ENCODE data around the gene PDGFA. TPM values are rescaled to one million over a fixed set of nuclear protein-coding genes. Genes with fewer than 3 reads are reported as not detected.

Gene PDGFA
- total and polyA plus RNA-seq, 11 donors, result 11.8 to 50.9 (median 20.3) TPM

DNA sequence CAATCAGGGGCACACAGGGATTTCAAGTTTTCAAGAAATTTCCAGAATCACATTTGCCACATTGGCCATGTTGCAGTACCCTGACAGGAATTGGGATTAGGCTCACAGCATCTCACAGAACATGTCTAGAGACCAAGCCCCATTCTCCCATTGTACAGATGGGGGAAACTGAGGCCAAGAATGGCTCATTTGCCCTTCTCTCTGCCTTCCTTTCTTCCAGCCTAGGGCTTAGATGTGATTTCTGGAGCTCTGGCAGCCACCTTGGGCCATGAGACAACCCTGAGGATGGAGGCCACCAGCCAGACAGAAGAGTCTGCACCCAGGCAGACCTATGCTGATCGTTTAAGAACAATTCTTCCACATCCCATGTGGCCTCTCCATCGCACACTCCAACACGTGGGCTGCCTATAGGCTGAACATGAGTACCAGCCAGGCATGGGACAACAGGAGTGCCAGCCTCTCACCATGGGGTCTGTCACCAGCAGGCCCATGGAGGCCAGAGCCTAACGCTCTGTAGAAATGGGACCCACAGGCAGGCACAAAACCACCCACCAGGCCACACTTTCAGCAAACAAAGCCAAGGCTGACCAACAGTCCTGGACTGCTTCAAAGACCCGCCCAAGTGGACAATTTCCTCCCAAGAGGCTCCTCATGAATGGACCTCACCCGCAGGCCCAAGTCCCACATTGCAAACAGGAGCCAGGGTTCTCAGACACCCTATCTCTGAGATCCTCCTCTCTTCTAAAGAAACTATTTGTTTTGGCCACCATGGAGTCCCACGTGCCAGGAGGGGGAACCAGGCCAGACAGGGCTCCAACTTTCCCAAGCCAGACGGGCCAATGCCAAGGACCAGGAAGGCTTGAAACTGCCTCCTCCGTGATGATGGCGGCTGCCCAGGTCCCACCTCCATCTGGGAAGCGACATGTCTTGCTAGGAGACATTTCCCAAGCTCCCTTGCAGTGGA, 20.7 kb downstream of the PDGFA start:
- H3K36me3 ChIP-seq, result peaks cover 0 to 62% (median 39%) of the 10 kb centered on the region in 9 donors
- no peaks in the 10 kb centered on the region for H3K27me3 ChIP-seq
- DNase-seq (peak in 3 of 5 donors; percentile 39 to 51 (median 41)), ATAC-seq (peak in 2 of 4 donors; percentile 3 to 23)
- TF ChIP-seq, protein P1, sequence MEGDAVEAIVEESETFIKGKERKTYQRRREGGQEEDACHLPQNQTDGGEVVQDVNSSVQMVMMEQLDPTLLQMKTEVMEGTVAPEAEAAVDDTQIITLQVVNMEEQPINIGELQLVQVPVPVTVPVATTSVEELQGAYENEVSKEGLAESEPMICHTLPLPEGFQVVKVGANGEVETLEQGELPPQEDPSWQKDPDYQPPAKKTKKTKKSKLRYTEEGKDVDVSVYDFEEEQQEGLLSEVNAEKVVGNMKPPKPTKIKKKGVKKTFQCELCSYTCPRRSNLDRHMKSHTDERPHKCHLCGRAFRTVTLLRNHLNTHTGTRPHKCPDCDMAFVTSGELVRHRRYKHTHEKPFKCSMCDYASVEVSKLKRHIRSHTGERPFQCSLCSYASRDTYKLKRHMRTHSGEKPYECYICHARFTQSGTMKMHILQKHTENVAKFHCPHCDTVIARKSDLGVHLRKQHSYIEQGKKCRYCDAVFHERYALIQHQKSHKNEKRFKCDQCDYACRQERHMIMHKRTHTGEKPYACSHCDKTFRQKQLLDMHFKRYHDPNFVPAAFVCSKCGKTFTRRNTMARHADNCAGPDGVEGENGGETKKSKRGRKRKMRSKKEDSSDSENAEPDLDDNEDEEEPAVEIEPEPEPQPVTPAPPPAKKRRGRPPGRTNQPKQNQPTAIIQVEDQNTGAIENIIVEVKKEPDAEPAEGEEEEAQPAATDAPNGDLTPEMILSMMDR (IDR thresholded peaks at IDR 0.05), result no peak
- TF ChIP-seq POLR2A (IDR thresholded peaks at IDR 0.05), result no peak
- peak overlapping the region in 1 of 12 donors; percentile 22 for H3K27ac ChIP-seq
- 68 to 73% (median 71%) methylated on average over 10 to 11 of the region's 11 CpGs for WGBS, 4 donors
- peaks cover 0 to 18% (median 9%) of the 10 kb centered on the region in 12 donors for H3K4me1 ChIP-seq
- H3K9me3 ChIP-seq, result no peaks in the 10 kb centered on the region
- intact Hi-C loops (cut with DNase I), result no loop called here
- no peak overlapping the region for H3K4me3 ChIP-seq

DNA sequence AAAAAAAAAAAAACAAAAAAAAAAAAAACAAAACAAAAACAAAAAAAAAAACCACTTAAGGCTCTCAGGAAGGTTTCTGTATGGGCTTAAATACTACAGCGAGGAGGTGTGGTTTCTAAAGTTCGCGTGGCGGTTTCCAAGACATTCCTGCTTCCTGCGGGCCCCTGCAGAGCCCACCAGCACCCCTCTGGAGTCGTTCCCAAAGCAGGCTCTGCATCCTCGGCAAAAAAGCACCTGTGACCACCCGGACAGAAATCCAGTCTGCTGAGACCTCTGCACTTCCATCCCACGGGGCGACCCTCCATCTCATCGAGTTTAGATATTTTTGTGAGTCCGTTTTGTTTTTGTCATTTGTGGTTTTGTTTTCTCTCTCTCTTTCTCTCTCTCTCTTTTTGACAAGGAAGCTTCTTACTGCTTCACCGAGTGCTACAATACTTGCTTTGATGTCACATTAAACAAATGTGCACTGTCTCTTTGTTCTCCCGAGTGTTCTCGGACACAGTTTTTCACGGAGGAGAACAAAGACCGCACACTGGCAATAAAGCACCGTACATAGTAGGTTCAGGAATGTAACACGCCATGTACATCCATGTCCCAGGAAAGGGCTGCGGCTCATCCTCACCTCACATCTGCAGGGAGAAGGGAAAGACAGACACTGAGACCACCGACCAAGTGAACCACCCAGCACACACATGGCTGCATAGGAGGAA, 21.5 kb downstream of the PDGFA start:
- Histone ChIP-seq H3K4me3 (no peak overlapping the region), H3K9me3 (no peaks in the 10 kb centered on the region), H3K27me3 (no peaks in the 10 kb centered on the region), H3K4me1 (peaks cover 0 to 10% (median under 1%) of the 10 kb centered on the region in 12 donors), H3K27ac (no peak overlapping the region), H3K36me3 (peaks cover 0 to 62% (median 39%) of the 10 kb centered on the region in 9 donors)
- ATAC-seq (no peak), DNase-seq (peak in 3 of 5 donors; percentile 6 to 29 (median 11))
- 84 to 88% (median 87%) methylated on average over 21 of the region's 21 CpGs for WGBS, 4 donors
- intact Hi-C loops (cut with DNase I), result no loop called here
- TF ChIP-seq, protein P1 (IDR thresholded peaks at IDR 0.05), result no peak
- TF ChIP-seq POLR2A (IDR thresholded peaks at IDR 0.05), result no peak

DNA sequence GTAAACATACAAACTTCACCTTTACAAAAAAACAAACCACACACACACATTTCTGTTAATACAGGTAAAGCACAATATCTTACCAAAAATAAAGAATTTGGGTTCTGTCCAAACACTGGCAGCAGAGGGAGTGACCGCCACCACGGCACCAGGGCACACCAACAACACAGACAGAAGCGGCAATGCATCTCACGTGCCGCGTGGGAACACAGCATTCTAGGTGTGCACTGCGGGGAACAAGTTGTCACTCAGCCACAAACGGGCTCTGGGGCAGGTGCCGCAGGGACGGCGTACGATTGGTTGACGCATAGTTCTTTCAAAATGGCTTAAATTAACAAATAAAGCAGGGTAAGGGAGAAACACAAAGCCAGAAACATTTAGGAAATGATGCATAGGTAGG, 22.3 kb downstream of the PDGFA start:
- WGBS, 4 donors, result 91 to 94% (median 93%) methylated on average over 13 of the region's 13 CpGs
- Histone ChIP-seq H3K9me3 (no peaks in the 10 kb centered on the region), H3K4me1 (peaks cover 0 to 9% (median 0%) of the 10 kb centered on the region in 12 donors), H3K36me3 (peaks cover 0 to 62% (median 39%) of the 10 kb centered on the region in 9 donors), H3K27me3 (no peaks in the 10 kb centered on the region), H3K27ac (no peak overlapping the region), H3K4me3 (no peak overlapping the region)
- TF ChIP-seq, protein P1 (IDR thresholded peaks at IDR 0.05), result no peak
- TF ChIP-seq POLR2A (IDR thresholded peaks at IDR 0.05), result no peak
- DNase-seq (peak in 2 of 5 donors; percentile 10 to 19), ATAC-seq (no peak)
- intact Hi-C loops (cut with DNase I), result no loop called here
